Sigmoid colon (tissue), 4 donors: ENCODE data around the gene FOXJ1.

Source experiments
- EP300 ChIP-seq, 4 donors: sonication (generic); formaldehyde crosslinking; IDR thresholded peaks; one replicate each; pipeline ENCODE4 v1.6.1; 2017; ENCODE audit warnings: antibody characterized with exemption in 4 of 4
- POLR2A ChIP-seq, 2 donors: fragments of 450-650 bp; IDR thresholded peaks; one replicate each; pipeline ENCODE4 v1.6.1; 2016; ENCODE audit warnings: antibody characterized with exemption in 2 of 2, mild to moderate bottlenecking in 2 of 2, moderate library complexity in 2 of 2
- POLR2AphosphoS5 ChIP-seq, 4 donors: sonication (generic); formaldehyde crosslinking; IDR thresholded peaks; one replicate each; pipeline ENCODE4 v1.6.1; 2017; ENCODE audit warnings: antibody characterized with exemption in 4 of 4
- TF ChIP-seq, protein P1 (sequence below), 4 experiments: fragments of 450-650 bp in 3 of 4; fragments of 200-600 bp in 1 of 4; IDR thresholded peaks; one replicate each; pipeline ENCODE4 v1.5.1; 2016 to 2019; ENCODE audit warnings: antibody characterized with exemption in 4 of 4, mild to moderate bottlenecking in 3 of 4, moderate library complexity in 2 of 4

DNA sequence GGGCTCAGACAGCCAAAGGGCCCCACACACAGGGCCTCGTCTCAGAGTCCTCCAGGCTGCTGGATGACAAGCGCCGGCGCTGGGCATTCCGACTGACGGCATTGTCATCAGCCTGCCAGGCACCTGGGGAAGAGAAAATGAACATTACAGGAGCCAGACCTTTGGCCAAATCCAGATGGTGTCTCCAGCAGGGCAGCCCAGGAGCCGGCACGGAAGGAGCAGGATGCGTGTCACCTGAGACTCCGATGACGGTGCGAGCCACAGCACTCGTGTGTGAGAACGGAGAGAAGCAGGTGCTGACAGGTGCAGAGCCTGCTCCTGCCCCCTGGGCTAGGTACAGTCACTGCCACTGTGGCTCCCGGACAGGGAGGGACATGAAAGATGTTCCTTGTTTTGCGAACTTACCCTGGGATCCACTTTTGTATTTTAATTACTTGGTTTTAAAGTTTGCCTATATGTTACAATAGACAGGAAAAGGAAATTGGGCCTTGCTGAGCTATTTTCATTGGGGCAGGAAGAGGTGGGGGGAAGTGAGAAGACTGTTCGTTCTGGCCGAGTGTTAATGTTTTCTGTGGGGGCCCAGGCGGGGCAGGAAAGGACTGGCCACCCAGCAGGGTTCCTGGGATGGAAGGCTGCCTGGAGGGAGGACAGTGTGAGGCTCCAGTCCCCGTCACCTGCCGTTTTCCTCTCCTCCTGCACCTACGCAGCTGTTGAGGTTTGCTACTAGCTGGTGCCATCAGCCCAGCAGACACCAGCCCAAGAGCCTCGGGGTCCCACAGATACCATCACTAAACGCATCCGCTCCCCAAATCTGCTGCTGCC lies 4.4 kb upstream of the FOXJ1 start:
- TF ChIP-seq POLR2AphosphoS5 (IDR thresholded peaks at IDR 0.05) (no peak), EP300 (IDR thresholded peaks at IDR 0.05) (no peak), POLR2A (IDR thresholded peaks at IDR 0.05) (no peak)
- TF ChIP-seq, protein P1, sequence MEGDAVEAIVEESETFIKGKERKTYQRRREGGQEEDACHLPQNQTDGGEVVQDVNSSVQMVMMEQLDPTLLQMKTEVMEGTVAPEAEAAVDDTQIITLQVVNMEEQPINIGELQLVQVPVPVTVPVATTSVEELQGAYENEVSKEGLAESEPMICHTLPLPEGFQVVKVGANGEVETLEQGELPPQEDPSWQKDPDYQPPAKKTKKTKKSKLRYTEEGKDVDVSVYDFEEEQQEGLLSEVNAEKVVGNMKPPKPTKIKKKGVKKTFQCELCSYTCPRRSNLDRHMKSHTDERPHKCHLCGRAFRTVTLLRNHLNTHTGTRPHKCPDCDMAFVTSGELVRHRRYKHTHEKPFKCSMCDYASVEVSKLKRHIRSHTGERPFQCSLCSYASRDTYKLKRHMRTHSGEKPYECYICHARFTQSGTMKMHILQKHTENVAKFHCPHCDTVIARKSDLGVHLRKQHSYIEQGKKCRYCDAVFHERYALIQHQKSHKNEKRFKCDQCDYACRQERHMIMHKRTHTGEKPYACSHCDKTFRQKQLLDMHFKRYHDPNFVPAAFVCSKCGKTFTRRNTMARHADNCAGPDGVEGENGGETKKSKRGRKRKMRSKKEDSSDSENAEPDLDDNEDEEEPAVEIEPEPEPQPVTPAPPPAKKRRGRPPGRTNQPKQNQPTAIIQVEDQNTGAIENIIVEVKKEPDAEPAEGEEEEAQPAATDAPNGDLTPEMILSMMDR (IDR thresholded peaks at IDR 0.05): no peak
